ENCODE results near the gene SLC1A7. TPM values are rescaled to one million over a fixed set of nuclear protein-coding genes. Genes with fewer than 3 reads are reported as not detected.

Gene SLC1A7
- total and polyA plus RNA-seq, 2 experiments from 2014 or later, result not detected

DNA sequence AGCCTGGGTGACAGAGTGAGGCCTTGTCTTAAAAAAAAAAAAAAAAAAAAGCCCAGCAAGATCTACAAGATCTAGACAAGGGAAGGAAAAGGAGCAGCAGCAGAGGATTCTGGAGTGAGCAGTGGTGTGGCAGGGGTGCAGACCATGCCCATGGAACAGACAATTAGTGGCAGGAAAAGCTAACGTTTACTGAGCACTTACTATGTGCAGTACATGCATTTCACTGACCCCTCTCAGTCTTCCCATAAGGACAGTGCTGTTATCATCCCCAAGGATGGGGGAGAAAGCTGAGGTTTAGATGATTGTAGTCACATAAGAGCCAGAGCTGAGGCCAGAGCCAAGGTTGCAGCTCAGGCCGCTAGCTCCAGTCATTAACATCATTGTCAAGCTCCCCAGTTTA lies 74.6 kb downstream of the SLC1A7 start:
- Histone ChIP-seq H3K9me2 (ENCODE audit: insufficient read depth) (no peaks in the 10 kb centered on the region), H4K20me1 (replicated peaks; ENCODE audit: insufficient read depth) (no peaks in the 10 kb centered on the region), H3K36me3 (ENCODE audit: insufficient read depth) (no peaks in the 10 kb centered on the region), H3K27ac (ENCODE audit: low read depth) (no peak overlapping the region), H3K27me3 (ENCODE audit: insufficient read depth) (peaks cover 23% of the 10 kb centered on the region), H2AFZ (no peak overlapping the region), H3F3A (replicated peaks; ENCODE audit: low read depth) (no peaks in the 10 kb centered on the region), H3K4me1 (ENCODE audit: insufficient read depth) (no peaks in the 10 kb centered on the region), H3K4me3 (no peak overlapping the region), H3K4me2 (no peak overlapping the region), H3K79me2 (replicated peaks; ENCODE audit: insufficient read depth) (no peaks in the 10 kb centered on the region)
- H3K9me3 Mint-ChIP-seq, result no peaks in the 10 kb centered on the region
- no peak for DNase-seq (ENCODE audit: low spot score)
- no peak for ATAC-seq
- H3K4me1 Mint-ChIP-seq, result peaks cover 2% of the 10 kb centered on the region; the same call in 2 of the 3 replicates
- no peak overlapping the region for H3K4me3 Mint-ChIP-seq
- H3K36me3 Mint-ChIP-seq (ENCODE audit: low read depth), result no peaks in the 10 kb centered on the region
- no peak for TF ChIP-seq ZNF462 (CRISPR knock-in tag; IDR thresholded peaks at IDR 0.05)
- no peak for TF ChIP-seq CTCF (conservative IDR thresholded peaks at IDR 0.05; ENCODE audit: low read depth in 2 of 2)
- TF ChIP-seq ZNF331 (CRISPR knock-in tag; IDR thresholded peaks at IDR 0.05; ENCODE audit: low read depth), result no peak
- TF ChIP-seq REST (IDR thresholded peaks at IDR 0.05; ENCODE audit: unreplicated experiment), result no peak
- TF ChIP-seq EZH2 (IDR thresholded peaks at IDR 0.05; ENCODE audit: low read depth, unreplicated experiment), result no peak
- no peak for TF ChIP-seq POLR2AphosphoS5 (IDR thresholded peaks at IDR 0.05; ENCODE audit: low read depth)
- no peak for TF ChIP-seq CREB1 (CRISPR knock-in tag; IDR thresholded peaks at IDR 0.05; ENCODE audit: low read depth)
- TF ChIP-seq JUNB (IDR thresholded peaks at IDR 0.05; ENCODE audit: unreplicated experiment), result no peak
- no peak overlapping the region for H3K27ac Mint-ChIP-seq
- peaks cover 25% of the 10 kb centered on the region for H3K27me3 Mint-ChIP-seq (ENCODE audit: insufficient read depth, low read depth, poor library complexity)
